ENCODE measurements around the gene SLIRP. TPM values are rescaled to one million over a fixed set of nuclear protein-coding genes. Genes with fewer than 3 reads are reported as not detected.

The SLIRP gene
- total RNA-seq, 1 donor from 2014 or later = 164 TPM

GRCh38 chr14:77673193-77673592 is 34.7 kb upstream of the SLIRP start:
- Mint-ChIP-seq H3K9me3 (no peaks in the 10 kb centered on the region), H3K27ac (ENCODE audit: unreplicated experiment) (no peak overlapping the region), H3K36me3 (ENCODE audit: low read depth) (peaks cover 13% of the 10 kb centered on the region), H3K4me3 (no peak overlapping the region), H3K27me3 (ENCODE audit: low read depth) (no peaks in the 10 kb centered on the region), H3K4me1 (no peaks in the 10 kb centered on the region)
- no peak for DNase-seq (ENCODE audit: low read depth, low spot score)
- TF ChIP-seq CTCF (conservative IDR thresholded peaks at IDR 0.05) = no peak

DNA sequence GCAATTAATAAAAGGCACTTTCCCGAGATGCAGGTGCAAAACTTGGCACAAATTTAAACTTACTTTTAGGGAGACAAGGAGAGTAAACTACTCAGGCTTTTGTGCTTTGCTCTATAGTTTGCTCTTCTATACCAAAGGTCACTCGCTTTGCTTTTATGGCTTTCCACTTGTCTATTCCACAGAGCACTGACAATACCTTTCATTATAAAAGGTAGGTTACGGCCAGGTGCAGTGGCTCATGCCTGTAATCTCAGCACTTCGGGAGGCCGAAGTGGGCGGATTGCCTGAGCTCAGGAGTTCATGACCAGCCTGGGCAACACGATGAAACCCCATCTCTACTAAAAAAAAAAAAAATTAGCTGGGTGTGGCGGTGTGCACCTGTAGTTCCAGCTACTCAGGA is 33.0 kb upstream of the SLIRP start:
- peaks cover 16% of the 10 kb centered on the region for H3K36me3 Mint-ChIP-seq (ENCODE audit: low read depth)
- no peak for TF ChIP-seq CTCF (conservative IDR thresholded peaks at IDR 0.05)
- no peaks in the 10 kb centered on the region for H3K9me3 Mint-ChIP-seq
- H3K27ac Mint-ChIP-seq (ENCODE audit: unreplicated experiment) = no peak overlapping the region
- no peak overlapping the region for H3K4me3 Mint-ChIP-seq
- no peaks in the 10 kb centered on the region for H3K4me1 Mint-ChIP-seq
- no peaks in the 10 kb centered on the region for H3K27me3 Mint-ChIP-seq (ENCODE audit: low read depth)
- DNase-seq (ENCODE audit: low read depth, low spot score) = no peak

- H3K4me3 Mint-ChIP-seq = no peak overlapping the region
- no peaks in the 10 kb centered on the region for H3K27me3 Mint-ChIP-seq (ENCODE audit: low read depth)
- H3K36me3 Mint-ChIP-seq (ENCODE audit: low read depth) = peaks cover 9% of the 10 kb centered on the region
- no peak for TF ChIP-seq CTCF (conservative IDR thresholded peaks at IDR 0.05)
- no peak overlapping the region for H3K27ac Mint-ChIP-seq (ENCODE audit: unreplicated experiment)
- DNase-seq (ENCODE audit: low read depth, low spot score) = no peak
- H3K9me3 Mint-ChIP-seq = no peaks in the 10 kb centered on the region
- H3K4me1 Mint-ChIP-seq = no peaks in the 10 kb centered on the region
These were observed 26.4 kb upstream of the SLIRP start for GRCh38 chr14:77681196-77682157.

DNA sequence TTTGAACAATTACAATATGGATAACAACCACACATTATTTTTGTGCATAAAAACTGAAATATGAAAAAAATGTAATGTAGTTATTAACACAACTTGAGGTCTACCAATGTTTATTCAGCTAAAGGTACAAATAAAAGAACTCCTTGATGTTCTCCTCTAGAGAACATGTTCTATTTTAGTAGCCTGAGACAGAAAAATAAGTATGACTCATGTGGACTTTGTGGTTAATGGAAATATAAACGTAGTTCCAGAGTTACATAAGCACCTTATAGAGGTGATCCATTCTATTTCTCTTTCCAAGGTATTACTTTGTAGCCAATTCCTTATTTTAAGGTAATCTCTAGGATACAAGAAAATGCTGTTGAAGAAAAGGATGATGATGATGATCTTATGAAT is 25.7 kb upstream of the SLIRP start:
- no peak for DNase-seq (ENCODE audit: low read depth, low spot score)
- H3K4me3 Mint-ChIP-seq = no peak overlapping the region
- no peak for TF ChIP-seq CTCF (conservative IDR thresholded peaks at IDR 0.05)
- H3K9me3 Mint-ChIP-seq = no peaks in the 10 kb centered on the region
- no peak overlapping the region for H3K27ac Mint-ChIP-seq (ENCODE audit: unreplicated experiment)
- peaks cover 9% of the 10 kb centered on the region for H3K36me3 Mint-ChIP-seq (ENCODE audit: low read depth)
- no peaks in the 10 kb centered on the region for H3K27me3 Mint-ChIP-seq (ENCODE audit: low read depth)
- no peaks in the 10 kb centered on the region for H3K4me1 Mint-ChIP-seq

- H3K9me3 Mint-ChIP-seq = no peaks in the 10 kb centered on the region
- no peak overlapping the region for H3K4me3 Mint-ChIP-seq
- TF ChIP-seq CTCF (conservative IDR thresholded peaks at IDR 0.05) = no peak
- no peaks in the 10 kb centered on the region for H3K4me1 Mint-ChIP-seq
- no peak overlapping the region for H3K27ac Mint-ChIP-seq (ENCODE audit: unreplicated experiment)
- no peak for DNase-seq (ENCODE audit: low read depth, low spot score)
- H3K36me3 Mint-ChIP-seq (ENCODE audit: low read depth) = peaks cover 6% of the 10 kb centered on the region
- no peaks in the 10 kb centered on the region for H3K27me3 Mint-ChIP-seq (ENCODE audit: low read depth)
These were observed 16.6 kb upstream of the SLIRP start for GRCh38 chr14:77691259-77691658.
